Neural progenitor cell (in vitro differentiated cells): ENCODE measurements around the gene GPR45. TPM values are rescaled to one million over a fixed set of nuclear protein-coding genes. Genes with fewer than 3 reads are reported as not detected.

ENCODE experiments used
- DNase-seq: peaks from one replicate; pipeline ENCODE4 v3.0.0-alpha.2; 2016; ENCODE audit warnings: low spot score
- H2AFZ ChIP-seq: fragments of 200-600 bp; sonication (generic); replicated peaks from 2 replicates; pipeline ENCODE4 v1.6.1; 2016; ENCODE audit warnings: antibody characterized with exemption
- H3F3A ChIP-seq: fragments of 200-600 bp; sonication (generic); 2 replicates; pipeline ENCODE4 v1.6.1; 2016; ENCODE audit warnings: antibody characterized with exemption, low read depth
- H3K27ac ChIP-seq: fragments of 200-600 bp; sonication (generic); 2 replicates; pipeline ENCODE4 v1.5.1; 2016; ENCODE audit warnings: mild to moderate bottlenecking
- H3K27me3 ChIP-seq: fragments of 200-600 bp; sonication (generic); 2 replicates; pipeline ENCODE4 v1.6.1; 2016; ENCODE audit warnings: mild to moderate bottlenecking, moderate library complexity
- H3K36me3 ChIP-seq: fragments of 200-600 bp; sonication (generic); 2 replicates; pipeline ENCODE4 v1.5.1; 2016
- H3K4me1 ChIP-seq: fragments of 200-600 bp; sonication (generic); 2 replicates; pipeline ENCODE4 v1.6.1; 2016; ENCODE audit warnings: mixed run types
- H3K4me2 ChIP-seq: fragments of 200-600 bp; sonication (generic); 2 replicates; pipeline ENCODE4 v1.6.1; 2016
- H3K4me3 ChIP-seq: fragments of 200-600 bp; sonication (generic); 2 replicates; pipeline ENCODE4 v1.5.1; 2016
- H3K79me2 ChIP-seq: fragments of 200-600 bp; sonication (generic); 2 replicates; pipeline ENCODE4 v1.6.1; 2016; ENCODE audit warnings: low read depth
- H3K9ac ChIP-seq: fragments of 200-600 bp; sonication (generic); 2 replicates; pipeline ENCODE4 v1.6.1; 2016
- H3K9me3 ChIP-seq: fragments of 200-600 bp; sonication (generic); 2 replicates; pipeline ENCODE4 v1.5.1; 2016; ENCODE audit warnings: low read depth
- H4K20me1 ChIP-seq: fragments of 200-600 bp; sonication (generic); 2 replicates; pipeline ENCODE4 v1.6.1; 2016; ENCODE audit warnings: low read depth
- H3K27ac Mint-ChIP-seq: 3 replicates; pipeline ENCODE4 v1.8.0; 2021; ENCODE audit warnings: mixed read lengths
- H3K27me3 Mint-ChIP-seq: 2 replicates; pipeline ENCODE4 v1.8.0; 2022; ENCODE audit warnings: low read depth, mild to moderate bottlenecking, inconsistent platforms, moderate library complexity, mixed read lengths; ENCODE audit not compliant: insufficient read depth
- H3K36me3 Mint-ChIP-seq: 3 replicates; pipeline ENCODE4 v1.8.0; 2021; ENCODE audit warnings: mixed read lengths
- H3K4me1 Mint-ChIP-seq: 3 replicates; pipeline ENCODE4 v1.8.0; 2021; ENCODE audit warnings: mixed read lengths
- H3K4me3 Mint-ChIP-seq: 3 replicates; pipeline ENCODE4 v1.8.0; 2021; ENCODE audit warnings: mild to moderate bottlenecking, moderate library complexity, mixed read lengths
- H3K9me3 Mint-ChIP-seq: 3 replicates; pipeline ENCODE4 v1.8.0; 2020; ENCODE audit warnings: mixed read lengths
- CTCF ChIP-seq: fragments of 200-600 bp; sonication (generic); IDR thresholded peaks from 2 replicates; pipeline ENCODE4 v1.5.1; 2017; ENCODE audit warnings: antibody characterized with exemption, mild to moderate bottlenecking
- EZH2 ChIP-seq: fragments of 200-600 bp; sonication (generic); IDR thresholded peaks from 2 replicates; pipeline ENCODE4 v1.6.1; 2017; ENCODE audit warnings: antibody characterized with exemption, mild to moderate bottlenecking, moderate library complexity
- EZH2phosphoT487 ChIP-seq: fragments of 200-600 bp; sonication (generic); IDR thresholded peaks from 2 replicates; pipeline ENCODE4 v1.6.1; 2017; ENCODE audit warnings: antibody characterized with exemption
- total RNA-seq: library from RNA; depleted of rRNA; stranded (reverse); fragments of >200 nt; gene quantifications from 2 replicates; pipeline ENCODE4 v1.2.3, GENCODE V29; 2015; ENCODE audit warnings: low replicate concordance

The GPR45 gene, protein sequence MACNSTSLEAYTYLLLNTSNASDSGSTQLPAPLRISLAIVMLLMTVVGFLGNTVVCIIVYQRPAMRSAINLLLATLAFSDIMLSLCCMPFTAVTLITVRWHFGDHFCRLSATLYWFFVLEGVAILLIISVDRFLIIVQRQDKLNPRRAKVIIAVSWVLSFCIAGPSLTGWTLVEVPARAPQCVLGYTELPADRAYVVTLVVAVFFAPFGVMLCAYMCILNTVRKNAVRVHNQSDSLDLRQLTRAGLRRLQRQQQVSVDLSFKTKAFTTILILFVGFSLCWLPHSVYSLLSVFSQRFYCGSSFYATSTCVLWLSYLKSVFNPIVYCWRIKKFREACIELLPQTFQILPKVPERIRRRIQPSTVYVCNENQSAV
- total RNA-seq: not detected in 2 replicates

DNA sequence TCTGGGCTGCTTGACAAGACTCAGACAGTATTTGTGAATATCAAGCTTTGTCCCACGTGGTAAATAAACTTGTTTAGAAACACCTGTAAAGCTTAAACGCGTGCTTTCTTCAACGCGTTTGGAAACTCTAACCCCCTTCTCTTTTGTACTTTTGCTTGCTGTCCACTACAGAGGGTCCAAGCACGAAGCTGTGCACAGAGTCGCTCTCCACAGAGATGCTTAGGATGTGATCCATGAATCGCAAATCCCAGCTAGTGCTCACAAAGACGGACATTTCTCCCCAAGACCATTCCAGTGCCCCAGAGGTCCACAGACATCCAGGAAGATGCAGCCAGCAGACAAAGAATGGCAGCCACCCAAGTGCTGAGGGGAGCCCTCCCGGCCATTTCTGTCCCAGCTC is at the start of gene GPR45:
GPR45 (plus strand) TSS at position 301 of the 400 bp plus-strand sequence. CDS start 116 bp downstream, outside the sequence.
- Histone ChIP-seq H4K20me1 (no peaks in the 10 kb centered on the region), H3K9ac (no peak within 1 kb of the TSS), H3K4me1 (no peaks in the 10 kb centered on the region), H3K27me3 (peaks cover 8% of the 10 kb centered on the region), H2AFZ (no peak within 1 kb of the TSS), H3K4me2 (no peak within 1 kb of the TSS), H3K36me3 (no peaks in the 10 kb centered on the region), H3K27ac (no peak within 1 kb of the TSS), H3K79me2 (no peaks in the 10 kb centered on the region), H3F3A (no peaks in the 10 kb centered on the region), H3K9me3 (no peaks in the 10 kb centered on the region), H3K4me3 (no peak within 1 kb of the TSS)
- peaks cover 2% of the 10 kb centered on the region for H3K36me3 Mint-ChIP-seq
- no peak within 1 kb of the TSS for H3K4me3 Mint-ChIP-seq
- H3K4me1 Mint-ChIP-seq: peaks cover 6% of the 10 kb centered on the region
- no peaks in the 10 kb centered on the region for H3K27me3 Mint-ChIP-seq
- DNase-seq: no peak
- TF ChIP-seq CTCF: no peak
- no peak for TF ChIP-seq EZH2
- TF ChIP-seq EZH2phosphoT487: no peak
- no peak within 1 kb of the TSS for H3K27ac Mint-ChIP-seq
- no peaks in the 10 kb centered on the region for H3K9me3 Mint-ChIP-seq

- Mint-ChIP-seq H3K27me3 (peaks cover 5% of the 10 kb centered on the region), H3K27ac (peak overlapping the region; percentile 92), H3K9me3 (peaks cover 32% of the 10 kb centered on the region), H3K4me1 (peaks cover 18% of the 10 kb centered on the region), H3K4me3 (peak overlapping the region; percentile 59), H3K36me3 (peaks cover 8% of the 10 kb centered on the region)
- no peaks in the 10 kb centered on the region for H3K36me3 ChIP-seq
- no peak overlapping the region for H3K9ac ChIP-seq
- H3K4me1 ChIP-seq: no peaks in the 10 kb centered on the region
- peaks cover 10% of the 10 kb centered on the region for H3K9me3 ChIP-seq
- H3K79me2 ChIP-seq: no peaks in the 10 kb centered on the region
- no peak overlapping the region for H3K4me3 ChIP-seq
- TF ChIP-seq CTCF: no peak
- TF ChIP-seq EZH2phosphoT487: no peak
- TF ChIP-seq EZH2: no peak
- no peak overlapping the region for H2AFZ ChIP-seq
- H3K27me3 ChIP-seq: no peaks in the 10 kb centered on the region
- no peak overlapping the region for H3K27ac ChIP-seq
- no peak overlapping the region for H3K4me2 ChIP-seq
- no peaks in the 10 kb centered on the region for H4K20me1 ChIP-seq
- DNase-seq: no peak
- no peaks in the 10 kb centered on the region for H3F3A ChIP-seq
These were observed 47.4 kb upstream of the GPR45 start for GRCh38 chr2:105194022-105194675.

DNA sequence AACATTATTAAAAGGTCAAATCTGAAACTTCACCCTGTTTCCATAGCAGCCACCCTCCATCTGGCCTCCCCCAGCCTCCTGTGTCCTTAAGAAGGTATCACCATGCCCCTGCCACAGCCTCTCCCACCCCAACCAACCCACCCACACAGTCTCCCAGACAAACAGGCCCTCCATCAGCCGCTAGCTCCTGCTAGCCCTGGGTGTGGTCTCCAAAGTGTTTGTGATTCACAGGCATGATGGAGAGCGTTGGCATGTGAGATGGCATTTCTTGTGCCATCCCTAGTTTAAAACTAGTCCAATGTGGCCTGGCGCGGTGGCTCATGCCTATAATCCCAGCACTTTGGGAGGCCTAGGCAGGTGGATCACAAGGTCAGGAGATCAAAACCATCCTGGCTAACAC is 44.9 kb upstream of the GPR45 start:
- Histone ChIP-seq H4K20me1 (no peaks in the 10 kb centered on the region), H2AFZ (no peak overlapping the region), H3K27me3 (no peaks in the 10 kb centered on the region), H3K27ac (no peak overlapping the region), H3K9ac (no peak overlapping the region), H3K4me2 (no peak overlapping the region), H3K4me3 (no peak overlapping the region), H3F3A (no peaks in the 10 kb centered on the region), H3K9me3 (no peaks in the 10 kb centered on the region), H3K4me1 (no peaks in the 10 kb centered on the region), H3K36me3 (no peaks in the 10 kb centered on the region), H3K79me2 (no peaks in the 10 kb centered on the region)
- DNase-seq: no peak
- TF ChIP-seq EZH2 (no peak), EZH2phosphoT487 (no peak), CTCF (no peak)
- Mint-ChIP-seq H3K9me3 (peaks cover 18% of the 10 kb centered on the region), H3K27ac (no peak overlapping the region), H3K27me3 (peaks cover 5% of the 10 kb centered on the region), H3K4me1 (peaks cover 18% of the 10 kb centered on the region), H3K4me3 (no peak overlapping the region), H3K36me3 (no peaks in the 10 kb centered on the region)
